Brain microvascular endothelial cell (primary cell): ENCODE data around the gene CCDC12.

Source experiments
- DNase-seq: peaks from one replicate; pipeline ENCODE4 v3.0.0-alpha.2; 2020
- H3K27ac ChIP-seq: fragments of 250-450 bp; sonication (Bioruptor Pico); 2 replicates; pipeline ENCODE4 v1.5.1; 2020; ENCODE audit warnings: mild to moderate bottlenecking, moderate library complexity
- H3K27me3 ChIP-seq: fragments of 250-450 bp; sonication (Bioruptor Pico); replicated peaks from 2 replicates; pipeline ENCODE4 v1.5.1; 2020; ENCODE audit warnings: mild to moderate bottlenecking
- H3K36me3 ChIP-seq: fragments of 250-450 bp; sonication (Bioruptor Pico); replicated peaks from 2 replicates; pipeline ENCODE4 v1.5.1; 2020; ENCODE audit warnings: mild to moderate bottlenecking
- H3K4me3 ChIP-seq: 2 replicates; pipeline ENCODE4 v1.5.1; 2011; ENCODE audit warnings: low read depth, mild to moderate bottlenecking, control low read depth, low read length, moderate library complexity
- in situ Hi-C: cut with HindIII; loops from 2 replicates; pipeline ENCODE4 v1.10.0; 2017; ENCODE audit warnings: low sequenced_read_pairs, low pct_ligation_motif_present
- TF ChIP-seq, protein P1 (sequence below): IDR thresholded peaks from 2 replicates; pipeline ENCODE4 v1.5.1; 2011; ENCODE audit warnings: low read depth, mild to moderate bottlenecking, moderate library complexity, low read length, control low read depth, inconsistent platforms; ENCODE audit errors: missing control alignments

Gene CCDC12

GRCh38 chr3:46884929-46885328, 91.6 kb downstream of the CCDC12 start:
- TF ChIP-seq, protein P1, sequence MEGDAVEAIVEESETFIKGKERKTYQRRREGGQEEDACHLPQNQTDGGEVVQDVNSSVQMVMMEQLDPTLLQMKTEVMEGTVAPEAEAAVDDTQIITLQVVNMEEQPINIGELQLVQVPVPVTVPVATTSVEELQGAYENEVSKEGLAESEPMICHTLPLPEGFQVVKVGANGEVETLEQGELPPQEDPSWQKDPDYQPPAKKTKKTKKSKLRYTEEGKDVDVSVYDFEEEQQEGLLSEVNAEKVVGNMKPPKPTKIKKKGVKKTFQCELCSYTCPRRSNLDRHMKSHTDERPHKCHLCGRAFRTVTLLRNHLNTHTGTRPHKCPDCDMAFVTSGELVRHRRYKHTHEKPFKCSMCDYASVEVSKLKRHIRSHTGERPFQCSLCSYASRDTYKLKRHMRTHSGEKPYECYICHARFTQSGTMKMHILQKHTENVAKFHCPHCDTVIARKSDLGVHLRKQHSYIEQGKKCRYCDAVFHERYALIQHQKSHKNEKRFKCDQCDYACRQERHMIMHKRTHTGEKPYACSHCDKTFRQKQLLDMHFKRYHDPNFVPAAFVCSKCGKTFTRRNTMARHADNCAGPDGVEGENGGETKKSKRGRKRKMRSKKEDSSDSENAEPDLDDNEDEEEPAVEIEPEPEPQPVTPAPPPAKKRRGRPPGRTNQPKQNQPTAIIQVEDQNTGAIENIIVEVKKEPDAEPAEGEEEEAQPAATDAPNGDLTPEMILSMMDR, result no peak
- peaks cover 40% of the 10 kb centered on the region for H3K27me3 ChIP-seq
- no peaks in the 10 kb centered on the region for H3K36me3 ChIP-seq
- in situ Hi-C loops, result no loop called here
- no peak overlapping the region for H3K4me3 ChIP-seq
- no peak for DNase-seq
- H3K27ac ChIP-seq, result no peak overlapping the region

DNA sequence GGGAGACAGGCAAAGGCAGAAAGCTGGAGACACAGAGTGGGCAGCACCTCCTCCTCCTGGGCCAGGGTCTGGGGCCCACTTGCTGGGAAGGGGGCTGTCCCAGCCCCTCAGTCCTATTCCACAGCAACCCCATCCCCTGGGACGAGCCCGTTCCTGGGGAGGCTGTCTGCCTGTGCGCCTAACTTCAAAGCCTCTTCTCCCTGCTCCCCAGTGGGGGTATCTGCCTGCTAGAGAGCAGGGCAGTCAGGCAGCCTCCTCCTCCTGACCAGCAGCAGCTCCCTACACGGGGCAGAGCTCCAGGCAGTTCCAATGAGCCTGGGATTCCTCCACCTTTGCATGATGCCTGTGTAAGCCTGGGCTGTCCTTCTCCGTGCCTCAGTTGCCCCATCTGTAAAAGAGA, 92.1 kb downstream of the CCDC12 start:
- in situ Hi-C loops, result no loop called here
- Histone ChIP-seq H3K4me3 (no peak overlapping the region), H3K27me3 (peaks cover 40% of the 10 kb centered on the region), H3K27ac (no peak overlapping the region), H3K36me3 (no peaks in the 10 kb centered on the region)
- TF ChIP-seq, protein P1, result no peak
- DNase-seq, result no peak

- in situ Hi-C loops, result no loop called here
- DNase-seq, result no peak
- Histone ChIP-seq H3K27ac (no peak overlapping the region), H3K4me3 (no peak overlapping the region), H3K36me3 (no peaks in the 10 kb centered on the region), H3K27me3 (peaks cover 40% of the 10 kb centered on the region)
- TF ChIP-seq, protein P1, result no peak
Measured at GRCh38 chr3:46883830-46884185, 92.7 kb downstream of the CCDC12 start.

DNA sequence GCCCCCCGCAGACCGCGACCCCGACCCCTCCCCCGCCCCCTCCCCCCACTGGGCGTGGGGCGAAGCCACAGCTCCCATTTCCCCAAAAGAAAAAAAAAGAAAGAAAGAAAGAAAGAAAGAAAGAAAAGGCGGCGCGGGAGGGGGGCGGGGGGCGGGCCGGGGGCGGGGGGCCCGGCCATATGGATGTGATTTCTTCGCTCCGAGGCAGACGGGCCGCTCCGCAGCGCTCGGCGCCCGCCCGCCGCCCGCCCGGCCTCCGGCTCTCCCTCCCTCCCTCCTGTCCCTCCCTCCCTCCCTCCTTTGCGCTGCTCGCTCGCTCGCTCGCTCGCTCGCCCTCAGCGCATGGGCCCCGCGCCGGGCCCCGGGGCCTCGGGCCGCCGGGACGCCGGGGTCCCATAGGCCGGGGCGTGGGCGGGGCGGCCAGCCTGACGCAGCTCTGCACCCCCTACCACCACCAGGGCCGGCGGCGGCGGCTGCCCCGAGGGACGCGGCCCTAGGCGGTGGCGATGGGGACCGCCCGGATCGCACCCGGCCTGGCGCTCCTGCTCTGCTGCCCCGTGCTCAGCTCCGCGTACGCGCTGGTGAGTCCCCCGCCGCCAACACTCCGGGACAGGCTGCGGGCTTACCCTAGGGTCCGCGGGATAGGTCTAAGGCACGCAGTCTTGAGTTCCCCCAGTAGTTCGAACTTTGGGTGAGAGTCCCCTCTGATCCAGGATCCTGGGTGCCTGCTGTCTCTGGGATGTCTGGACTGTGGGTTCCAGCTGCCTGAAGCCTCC, 93.3 kb downstream of the CCDC12 start:
- DNase-seq, result no peak
- no peaks in the 10 kb centered on the region for H3K36me3 ChIP-seq
- peaks cover 40% of the 10 kb centered on the region for H3K27me3 ChIP-seq
- H3K27ac ChIP-seq, result no peak overlapping the region
- TF ChIP-seq, protein P1, result no peak
- in situ Hi-C loops, result no loop called here
- peak overlapping the region; percentile 34 for H3K4me3 ChIP-seq

- Histone ChIP-seq H3K4me3 (peak overlapping the region; percentile 34), H3K36me3 (no peaks in the 10 kb centered on the region), H3K27ac (no peak overlapping the region), H3K27me3 (peaks cover 40% of the 10 kb centered on the region)
- TF ChIP-seq, protein P1, result no peak
- DNase-seq, result no peak
- in situ Hi-C loops, result no loop called here
Measured at GRCh38 chr3:46882377-46883053, 94.0 kb downstream of the CCDC12 start.
